HEK293 (cell line): ENCODE results near the gene KIAA1671.

ENCODE experiments used
- BCL11B ChIP-seq: fragments of 450-650 bp; formaldehyde crosslinking; IDR thresholded peaks from 2 replicates; pipeline ENCODE4 v1.5.1; 2016; ENCODE audit warnings: low read depth, missing biosample characterization, missing genetic modification characterization
- CTCF ChIP-seq: fragments of 450-650 bp; formaldehyde crosslinking; IDR thresholded peaks from 2 replicates; pipeline ENCODE4 v1.5.1; 2016; ENCODE audit warnings: missing biosample characterization, missing genetic modification characterization
- GLI4 ChIP-seq: fragments of 450-650 bp; formaldehyde crosslinking; IDR thresholded peaks from 2 replicates; pipeline ENCODE4 v1.5.1; 2016; ENCODE audit warnings: missing biosample characterization, missing genetic modification characterization
- GLIS2 ChIP-seq: fragments of 450-650 bp; formaldehyde crosslinking; IDR thresholded peaks from 2 replicates; pipeline ENCODE4 v1.5.1; 2016; ENCODE audit warnings: missing biosample characterization, missing genetic modification characterization
- YY1 ChIP-seq: fragments of 450-650 bp; formaldehyde crosslinking; IDR thresholded peaks from 2 replicates; pipeline ENCODE4 v1.5.1; 2018; ENCODE audit warnings: missing biosample characterization, missing genetic modification characterization
- ZNF148 ChIP-seq: fragments of 450-650 bp; formaldehyde crosslinking; IDR thresholded peaks from 2 replicates; pipeline ENCODE4 v1.5.0; 2017; ENCODE audit warnings: missing biosample characterization, missing genetic modification characterization, borderline replicate concordance
- ZNF184 ChIP-seq: fragments of 450-650 bp; IDR thresholded peaks from 2 replicates; pipeline ENCODE4 v1.5.1; 2018; ENCODE audit warnings: missing biosample characterization, mild to moderate bottlenecking, missing genetic modification characterization
- ZNF221 ChIP-seq: fragments of 450-650 bp; formaldehyde crosslinking; IDR thresholded peaks from 2 replicates; pipeline ENCODE4 v1.5.1; 2017; ENCODE audit warnings: missing biosample characterization, missing genetic modification characterization, borderline replicate concordance

- TF ChIP-seq GLI4 (tag by site-specific recombination) (no peak), BCL11B (no peak), CTCF (tag by site-specific recombination) (no peak), ZNF148 (no peak), ZNF184 (tag by site-specific recombination) (no peak), YY1 (tag by site-specific recombination) (no peak), GLIS2 (no peak), ZNF221 (tag by site-specific recombination) (no peak)
Observed at GRCh38 chr22:25221790-25222189, 269.3 kb downstream of the KIAA1671 start.
